SK-N-MC (cell line): ENCODE data around the gene WDR62.

Source experiments
- EZH2 ChIP-seq: fragments of 200-600 bp; sonication (generic); IDR thresholded peaks from one replicate; pipeline ENCODE4 v1.6.1; 2017; ENCODE audit warnings: antibody characterized with exemption
- FOXP2 ChIP-seq: optimal IDR thresholded peaks from 2 replicates; pipeline ENCODE3; 2011; ENCODE audit warnings: mild to moderate bottlenecking, moderate library complexity; ENCODE audit not compliant: insufficient read depth; ENCODE audit errors: extremely low read length, control extremely low read depth
- POLR2AphosphoS5 ChIP-seq: IDR thresholded peaks from 2 replicates; pipeline ENCODE4 v1.6.1; 2012; ENCODE audit warnings: mild to moderate bottlenecking, low read depth, low read length, borderline replicate concordance

DNA sequence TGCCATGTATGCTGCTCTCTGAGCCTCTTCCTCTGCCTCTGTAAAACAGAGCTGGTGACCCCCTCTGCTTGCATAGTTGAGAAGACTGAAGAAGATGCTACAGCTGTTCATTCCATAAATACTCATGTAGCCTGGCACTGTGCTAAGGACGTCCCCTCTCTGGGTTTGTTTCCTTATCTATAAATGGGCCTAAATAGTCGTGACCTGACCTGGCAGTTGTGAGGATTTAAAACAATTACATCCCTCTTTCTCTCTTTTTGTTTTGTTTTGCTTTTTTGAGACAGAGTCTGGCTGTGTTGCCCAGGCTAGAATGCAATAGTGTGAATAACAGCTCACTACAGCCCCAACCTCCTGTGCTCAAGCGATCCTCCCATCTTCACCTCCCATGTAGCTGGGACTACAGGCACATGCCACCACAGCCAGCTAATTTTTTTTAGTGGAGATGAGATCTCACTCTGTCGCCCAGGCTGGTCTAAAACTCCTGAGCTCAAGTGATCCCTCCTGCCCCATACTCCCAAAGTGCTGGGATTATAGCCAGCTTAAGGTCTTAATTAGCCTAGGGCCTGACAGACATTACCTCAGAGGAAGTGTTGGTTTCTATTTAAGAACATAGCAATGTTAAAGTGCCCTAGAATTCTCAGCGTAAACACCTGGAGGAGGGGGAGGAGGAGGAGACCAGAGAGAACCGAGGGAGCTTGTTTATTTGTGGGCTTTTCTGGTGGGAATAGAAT lies 4.6 kb downstream of the WDR62 start:
- TF ChIP-seq POLR2AphosphoS5 (no peak), EZH2 (no peak), FOXP2 (no peak)
